Peyer's patch (tissue), 4 donors: Measurements from ENCODE around the gene MPDZ.

Source experiments
- POLR2A ChIP-seq, 2 donors: fragments of 450-650 bp; IDR thresholded peaks; one replicate each; pipeline ENCODE4 v1.5.1; 2017; ENCODE audit warnings: antibody characterized with exemption in 2 of 2, mild to moderate bottlenecking in 2 of 2, moderate library complexity in 2 of 2
- TF ChIP-seq, protein P1 (sequence below), 6 experiments: fragments of 450-650 bp in 4 of 6; fragments of 200-600 bp in 2 of 6; sonication (generic) in 1 of 6; IDR thresholded peaks; one replicate each; pipeline ENCODE4 v1.5.1; 2017 to 2019; ENCODE audit warnings: antibody characterized with exemption in 6 of 6, mild to moderate bottlenecking in 3 of 6, moderate library complexity in 1 of 6

DNA sequence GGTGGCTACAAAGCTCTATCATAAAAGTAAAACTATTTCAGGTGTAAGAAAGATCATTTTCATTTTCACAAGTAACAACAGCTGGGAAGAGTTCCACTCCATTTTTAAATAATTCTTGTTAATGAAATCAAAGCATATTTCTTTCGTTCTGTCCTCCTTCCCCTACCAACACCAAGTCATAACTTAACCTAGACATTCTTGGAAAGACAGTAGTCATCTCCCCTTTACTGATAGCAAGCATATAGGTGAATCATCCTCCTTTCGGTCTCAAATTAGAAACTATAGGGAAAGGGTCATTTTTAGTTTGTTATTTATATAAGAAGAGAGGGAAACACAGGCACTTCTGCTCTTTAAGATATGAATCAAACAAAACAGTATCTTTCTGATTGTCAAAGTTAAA is 38.2 kb downstream of the MPDZ start:
- TF ChIP-seq, protein P1, sequence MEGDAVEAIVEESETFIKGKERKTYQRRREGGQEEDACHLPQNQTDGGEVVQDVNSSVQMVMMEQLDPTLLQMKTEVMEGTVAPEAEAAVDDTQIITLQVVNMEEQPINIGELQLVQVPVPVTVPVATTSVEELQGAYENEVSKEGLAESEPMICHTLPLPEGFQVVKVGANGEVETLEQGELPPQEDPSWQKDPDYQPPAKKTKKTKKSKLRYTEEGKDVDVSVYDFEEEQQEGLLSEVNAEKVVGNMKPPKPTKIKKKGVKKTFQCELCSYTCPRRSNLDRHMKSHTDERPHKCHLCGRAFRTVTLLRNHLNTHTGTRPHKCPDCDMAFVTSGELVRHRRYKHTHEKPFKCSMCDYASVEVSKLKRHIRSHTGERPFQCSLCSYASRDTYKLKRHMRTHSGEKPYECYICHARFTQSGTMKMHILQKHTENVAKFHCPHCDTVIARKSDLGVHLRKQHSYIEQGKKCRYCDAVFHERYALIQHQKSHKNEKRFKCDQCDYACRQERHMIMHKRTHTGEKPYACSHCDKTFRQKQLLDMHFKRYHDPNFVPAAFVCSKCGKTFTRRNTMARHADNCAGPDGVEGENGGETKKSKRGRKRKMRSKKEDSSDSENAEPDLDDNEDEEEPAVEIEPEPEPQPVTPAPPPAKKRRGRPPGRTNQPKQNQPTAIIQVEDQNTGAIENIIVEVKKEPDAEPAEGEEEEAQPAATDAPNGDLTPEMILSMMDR (IDR thresholded peaks at IDR 0.05): no peak
- TF ChIP-seq POLR2A (IDR thresholded peaks at IDR 0.05): no peak
